HG03064 (cell line): Measurements from ENCODE around the gene ZNF668.
"Not testable (repeated sequence)": the region's sequence is repeated elsewhere in the genome, so short reads cannot be mapped to it uniquely, and the experiment has no call there.

Experiments used
- ATAC-seq: cut with Tn5 transposase; IDR thresholded peaks from one replicate; pipeline ENCODE4 v1.9.1; 2021; ENCODE audit warnings: low read depth; ENCODE audit not compliant: unreplicated experiment

ZNF668 gene

DNA sequence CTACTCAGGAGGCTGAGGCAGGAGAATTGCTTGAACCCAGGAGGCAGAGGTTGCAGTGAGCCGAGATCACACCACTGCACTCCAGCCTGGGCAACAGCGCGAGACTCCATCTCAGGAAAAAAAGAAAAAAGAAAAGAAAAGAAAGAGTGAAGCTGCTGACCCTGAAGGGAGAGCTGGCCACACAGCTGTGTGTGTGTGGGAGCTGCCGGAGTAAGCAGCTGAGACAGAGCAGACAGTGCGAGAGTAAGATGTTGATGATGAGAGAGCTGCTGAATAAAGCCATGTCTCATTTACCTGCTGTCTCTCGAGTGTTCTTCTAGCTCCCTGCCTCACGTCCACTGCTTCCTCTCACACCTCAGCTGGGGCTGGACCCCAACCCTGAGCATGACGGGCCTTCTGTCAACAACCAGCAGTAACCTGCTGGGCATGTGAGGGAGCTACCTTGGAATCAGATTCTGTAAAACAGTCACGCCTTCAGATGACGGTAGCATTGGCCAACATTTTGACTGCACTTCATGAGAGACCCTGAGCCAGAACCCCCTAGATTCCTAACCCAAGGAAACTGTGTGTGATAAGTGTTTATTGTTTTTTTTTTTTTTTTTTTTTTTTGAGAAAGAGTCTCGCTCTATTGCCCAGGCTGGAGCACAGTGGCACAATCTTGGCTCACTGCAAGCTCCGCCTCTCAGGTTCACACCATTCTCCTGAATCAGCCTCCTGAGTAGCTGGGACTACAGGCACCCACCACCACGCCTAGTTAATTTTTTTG is 27.0 kb upstream of the ZNF668 start:
- ATAC-seq, result not testable (repeated sequence)

DNA sequence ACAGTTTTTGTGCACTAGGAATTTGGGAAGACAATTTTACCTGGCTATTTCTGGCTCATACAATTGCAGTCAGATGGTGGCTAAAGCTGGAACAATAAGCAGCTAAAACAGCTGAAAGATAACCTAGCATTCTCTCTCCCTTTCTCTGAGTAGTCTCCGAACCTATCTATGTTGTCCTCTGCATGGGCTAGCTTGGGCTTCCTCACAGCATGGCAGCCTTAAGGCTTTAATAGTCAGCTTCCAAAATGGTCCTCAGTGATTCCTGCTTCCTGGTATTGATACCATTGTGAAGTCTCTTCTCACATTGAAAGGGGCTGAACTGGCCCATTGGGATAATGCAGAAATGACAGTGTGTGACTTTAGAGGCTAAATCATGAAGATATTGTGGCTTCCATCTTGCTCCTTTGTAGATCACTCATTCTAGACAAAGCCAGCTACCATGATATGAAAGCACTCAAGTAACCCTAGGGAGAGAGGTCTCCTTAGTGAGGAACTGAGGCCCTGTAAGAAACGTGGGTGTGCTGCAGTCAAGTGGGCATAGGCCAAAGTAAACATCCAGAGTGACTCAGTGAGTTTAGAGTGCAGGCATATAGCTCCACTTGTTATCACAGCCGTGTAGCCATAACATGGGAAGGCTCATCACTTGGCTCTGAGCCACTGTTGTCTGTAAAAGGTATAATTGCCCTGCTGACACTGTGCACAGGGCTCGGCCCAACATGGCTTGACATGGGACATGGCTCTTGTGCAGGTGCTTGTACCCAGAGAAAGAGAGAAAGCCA is 26.0 kb upstream of the ZNF668 start:
- ATAC-seq, result no peak

DNA sequence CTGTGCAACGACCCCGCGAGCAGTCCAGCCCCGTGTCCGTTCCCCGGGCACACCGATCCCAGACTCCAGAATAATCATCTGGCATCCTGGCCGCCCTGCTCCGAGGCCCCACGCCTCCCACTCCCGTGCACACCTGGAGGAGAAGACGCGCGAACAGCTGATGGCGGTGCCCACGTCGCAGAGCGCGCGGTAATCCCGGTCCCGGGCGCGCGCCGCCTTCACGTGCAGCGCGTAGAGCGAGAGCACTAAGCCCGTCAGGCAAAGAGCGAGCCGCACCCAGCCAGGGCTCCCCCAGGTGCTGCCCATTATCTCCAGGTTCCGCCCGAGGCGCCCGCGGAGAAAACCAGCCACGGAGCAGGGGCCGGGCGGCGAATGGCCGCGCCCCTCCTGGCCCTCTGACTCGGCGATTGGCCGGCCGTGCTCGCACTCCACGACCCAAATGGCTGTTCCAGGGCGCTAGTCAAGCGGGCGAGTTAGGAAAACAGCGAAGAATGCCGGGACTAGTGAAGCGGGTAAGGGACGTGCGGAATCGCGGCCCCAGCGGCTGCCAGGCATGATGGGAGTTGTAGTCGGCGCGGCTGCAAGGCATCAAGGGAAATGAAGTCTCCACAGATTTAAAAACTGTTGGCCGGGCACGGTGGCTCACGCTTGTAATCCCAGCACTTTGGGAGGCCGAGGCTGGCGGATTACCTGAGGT is 20.5 kb upstream of the ZNF668 start, which contains the start of gene VKORC1:
VKORC1 (minus strand) TSS at position 374 of the 697 bp plus-strand sequence; CDS start at position 306, 68 bp downstream.
- ATAC-seq, result peak; percentile 82

DNA sequence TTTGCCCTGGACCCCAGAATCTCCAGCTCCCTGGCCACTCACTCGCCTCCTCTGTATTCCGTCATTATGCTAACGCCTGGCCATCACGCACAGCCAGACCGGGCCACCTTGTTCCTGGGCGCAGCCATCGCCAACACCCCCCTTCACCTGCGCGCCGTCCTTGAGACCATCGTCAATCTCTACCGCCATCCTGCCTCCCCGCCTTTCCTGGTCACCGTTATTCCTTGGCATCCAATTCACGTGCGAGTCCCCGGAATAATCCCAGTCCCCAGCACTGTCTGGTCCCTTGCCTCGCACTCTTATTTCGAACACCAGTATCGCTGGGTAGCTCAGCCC is 20.0 kb upstream of the ZNF668 start:
- no peak for ATAC-seq

DNA sequence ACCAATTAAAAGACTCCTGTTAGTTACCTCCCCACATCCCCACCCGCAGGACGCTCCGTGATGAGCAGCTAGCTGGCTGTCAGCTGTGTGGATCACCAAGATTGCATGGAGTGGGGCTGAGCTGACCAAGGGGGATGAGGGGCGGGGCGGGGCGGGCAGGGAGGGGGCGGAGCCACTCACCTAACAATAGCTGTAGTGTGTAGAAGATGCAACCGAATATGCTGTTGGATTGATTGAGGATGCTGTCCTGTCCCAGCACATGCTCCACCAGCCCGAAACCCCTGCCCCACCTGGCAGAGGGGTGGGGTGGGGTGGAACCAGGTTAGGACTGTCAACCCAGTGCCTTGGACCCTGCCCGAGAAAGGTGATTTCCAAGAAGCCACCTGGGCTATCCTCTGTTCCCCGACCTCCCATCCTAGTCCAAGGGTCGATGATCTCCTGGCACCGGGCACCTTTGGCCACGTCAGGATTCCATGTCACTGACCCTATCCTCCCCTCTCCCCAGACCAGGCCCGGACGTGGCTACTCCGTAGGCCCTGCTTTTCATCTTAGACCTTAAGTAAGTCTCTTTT is 19.2 kb upstream of the ZNF668 start:
- no peak for ATAC-seq

DNA sequence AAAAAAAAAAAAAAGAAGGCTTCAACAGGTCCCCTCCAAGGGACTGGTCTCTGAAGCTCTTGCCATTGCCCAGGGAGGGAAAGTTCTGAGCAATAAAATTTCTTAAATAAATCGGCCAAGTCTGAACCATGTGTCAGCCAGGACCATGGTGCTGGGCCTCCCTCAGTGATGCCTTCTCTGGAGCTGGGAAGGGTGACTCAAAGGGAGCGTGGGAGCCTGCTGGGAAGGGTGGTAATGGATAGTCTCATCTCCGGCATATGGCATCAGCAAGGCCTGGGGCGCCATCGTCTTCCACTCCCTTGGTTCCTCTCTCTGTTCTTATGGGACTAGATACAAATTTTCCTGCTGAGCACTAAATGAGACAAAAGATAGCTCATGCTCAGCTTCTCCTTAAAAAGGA is 18.3 kb upstream of the ZNF668 start:
- ATAC-seq, result no peak

DNA sequence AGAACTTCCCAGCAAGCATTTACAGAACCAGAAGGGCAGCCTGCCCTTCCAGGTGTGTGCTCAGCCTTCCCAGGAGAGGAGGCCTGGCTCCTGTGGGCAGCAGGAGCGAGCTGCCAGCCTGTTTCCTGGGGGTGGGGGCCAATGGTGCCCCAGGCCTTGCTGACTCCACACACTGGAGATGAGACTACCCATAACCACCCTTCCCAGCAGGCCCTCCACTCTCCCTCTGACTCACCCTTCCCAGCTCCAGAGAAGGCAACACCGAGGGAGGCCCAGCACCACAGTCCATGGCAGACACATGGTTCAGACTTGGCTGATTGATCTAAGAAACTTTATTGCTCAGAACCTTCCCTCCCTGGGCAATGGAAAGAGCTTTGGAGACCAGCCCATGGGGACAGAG is 16.5 kb upstream of the ZNF668 start:
- no peak for ATAC-seq

DNA sequence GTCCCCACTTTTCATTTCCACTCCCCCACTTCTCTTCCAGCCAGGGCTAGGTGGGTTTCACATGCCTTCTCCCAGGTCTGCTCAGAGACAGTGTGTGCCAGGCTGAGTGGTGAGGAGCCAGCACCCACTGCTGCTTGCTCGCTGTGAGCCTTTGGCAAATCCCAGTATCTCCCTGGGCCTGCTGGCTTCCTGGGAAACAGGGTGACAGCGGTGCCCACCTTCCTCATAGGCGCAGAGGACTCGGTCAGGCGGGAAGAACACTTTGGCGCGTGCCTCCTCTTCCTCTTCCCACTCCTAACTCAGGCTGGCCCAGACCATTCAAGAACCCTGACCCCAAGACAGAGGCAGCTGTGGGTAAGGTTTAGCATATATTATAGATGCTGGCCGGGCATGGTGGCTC is 15.2 kb upstream of the ZNF668 start:
- no peak for ATAC-seq

DNA sequence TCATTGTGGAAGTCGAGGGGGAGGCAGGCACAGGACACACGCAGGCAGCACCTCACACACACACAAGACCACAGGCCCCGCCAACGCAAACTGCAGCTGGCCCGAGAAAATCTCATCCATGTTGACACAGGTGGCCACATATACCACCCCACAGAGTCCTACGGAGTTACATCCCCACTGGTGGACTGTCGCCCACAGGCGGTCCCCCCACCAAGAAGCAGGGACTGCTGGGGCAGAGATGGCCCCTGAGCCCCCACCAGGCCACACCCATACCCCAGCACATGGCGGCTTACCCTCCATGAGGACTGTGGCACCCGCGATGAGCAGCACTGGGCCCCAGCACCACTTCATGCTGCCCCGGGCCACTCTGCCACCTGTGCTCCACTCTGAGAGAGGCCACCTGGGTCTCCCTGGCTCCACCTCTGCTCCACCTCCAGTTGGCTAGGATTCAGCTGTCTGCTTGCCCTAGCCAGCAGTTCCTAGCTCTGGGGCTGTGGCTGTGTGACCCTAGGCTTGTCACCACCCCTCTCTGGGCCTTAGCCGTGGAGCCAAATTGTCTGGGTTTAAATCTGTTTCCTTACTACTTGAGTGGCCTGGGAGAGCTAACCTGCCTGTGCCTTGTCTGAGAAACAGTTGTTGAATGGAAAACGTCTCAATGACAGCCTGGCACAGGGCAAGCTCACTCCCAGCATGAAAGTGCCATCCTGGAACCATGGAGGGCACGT is 14.6 kb upstream of the ZNF668 start, which contains the start of gene PRSS53:
PRSS53 (minus strand) TSS at position 485 of the 725 bp plus-strand sequence; CDS start at position 351, 134 bp downstream.
- ATAC-seq, result no peak

DNA sequence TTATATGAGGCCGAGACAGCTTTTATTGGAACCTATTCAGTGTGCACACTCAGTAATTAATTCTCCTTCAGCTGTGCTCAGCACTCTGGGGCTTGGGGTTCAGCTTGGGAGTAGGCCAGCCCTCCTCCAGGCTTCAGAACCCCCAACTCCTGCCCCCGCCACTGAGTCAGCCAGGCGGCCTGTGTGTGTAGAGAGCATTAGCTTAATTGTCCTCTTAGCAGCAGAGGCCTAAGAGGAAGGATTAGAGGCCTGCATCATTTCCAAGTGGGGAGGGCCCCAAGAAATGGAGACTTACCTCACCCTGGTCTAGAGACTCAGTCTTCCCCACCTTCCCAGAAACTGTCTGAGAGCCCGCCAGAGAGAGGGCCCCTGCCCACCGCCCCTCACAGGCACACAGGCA is 13.9 kb upstream of the ZNF668 start:
- no peak for ATAC-seq

DNA sequence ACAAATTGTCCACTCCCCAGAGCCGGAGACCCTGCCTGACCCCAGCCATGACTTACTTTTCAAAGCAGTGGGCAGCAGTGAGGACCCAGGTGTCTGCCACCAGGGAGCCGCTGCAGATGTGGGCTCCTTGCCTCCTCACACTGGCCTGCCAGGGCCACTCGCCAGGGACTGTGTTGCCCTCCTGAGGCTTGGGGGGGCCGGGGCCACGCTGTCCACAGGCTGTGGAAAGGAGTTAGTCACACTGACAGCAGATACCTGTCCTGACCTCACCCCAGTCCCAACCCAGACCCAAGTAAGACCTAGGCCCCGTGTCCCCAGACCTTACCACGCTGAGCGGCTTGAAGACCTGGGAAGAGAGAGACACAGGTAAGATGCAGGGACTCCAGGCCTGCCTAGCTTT is 13.4 kb upstream of the ZNF668 start:
- no peak for ATAC-seq

DNA sequence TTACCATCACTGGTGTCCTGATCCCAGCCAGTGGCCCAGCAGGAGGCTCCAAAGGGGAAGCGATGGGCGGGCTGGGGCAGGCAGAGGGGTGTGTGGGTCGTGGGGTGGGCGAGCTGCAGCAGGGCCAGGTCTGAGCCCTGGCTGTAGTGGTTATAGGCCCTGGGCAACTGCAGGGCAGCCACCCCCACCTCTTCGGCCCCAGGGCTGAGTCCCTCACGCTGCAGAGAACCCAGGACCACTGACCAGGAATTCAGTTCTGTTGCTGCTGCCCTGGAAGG is 12.5 kb upstream of the ZNF668 start:
- ATAC-seq, result no peak

DNA sequence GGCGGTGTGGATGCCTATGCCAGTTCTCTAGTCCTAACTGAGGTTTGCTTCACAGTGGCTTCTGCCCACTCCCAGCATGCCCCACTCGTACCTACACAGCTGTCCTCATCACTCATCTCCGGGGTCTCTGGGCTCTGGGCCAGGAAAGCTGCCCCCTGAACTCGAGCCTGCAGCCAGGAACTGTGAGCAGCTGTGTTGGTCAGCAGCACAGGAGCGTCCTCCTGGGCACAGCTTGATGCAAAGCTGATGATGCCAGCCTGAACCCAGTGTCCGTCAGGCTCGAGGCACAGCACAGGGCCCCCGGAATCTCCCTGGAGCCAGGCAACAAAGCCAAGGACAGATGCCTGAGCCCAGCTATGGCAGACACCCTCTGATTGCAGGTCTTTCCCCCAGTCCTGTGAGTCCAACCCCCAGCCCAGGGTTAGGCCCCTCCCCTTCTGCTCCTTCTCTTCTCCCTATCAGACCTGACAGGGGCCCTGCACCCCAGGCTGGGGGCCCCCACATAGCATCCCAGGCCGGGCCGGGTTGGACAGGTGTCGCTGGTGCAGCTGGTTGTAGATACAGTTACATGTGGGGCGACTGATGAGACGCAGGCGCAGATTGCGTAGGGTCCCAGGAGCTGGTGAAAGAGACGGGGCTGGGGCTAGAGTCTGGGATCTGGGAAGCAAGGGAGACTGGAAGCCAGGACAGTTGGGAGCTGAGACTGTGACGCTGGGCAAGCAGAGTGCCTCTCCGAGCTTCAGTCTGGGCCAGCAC is 12.0 kb upstream of the ZNF668 start:
- no peak for ATAC-seq

DNA sequence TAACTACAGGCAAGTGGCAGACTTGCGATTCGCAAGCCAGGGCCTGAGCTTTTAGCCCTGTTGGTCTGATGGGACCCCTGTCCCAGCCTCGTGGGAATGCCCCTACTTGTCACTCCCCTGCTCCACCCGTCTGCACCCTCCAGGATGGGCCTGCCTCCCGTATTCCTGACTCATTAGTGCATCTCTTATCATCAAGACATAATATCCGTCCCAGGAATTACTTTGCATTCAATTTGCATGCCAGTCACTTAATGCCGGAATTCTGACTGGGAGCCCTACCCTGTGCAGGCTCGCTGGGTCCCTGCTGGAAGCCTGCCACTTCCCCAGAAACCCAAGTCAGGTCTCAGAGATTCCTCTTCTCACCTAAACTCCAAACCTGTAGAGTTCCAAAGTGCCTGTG is 11.4 kb upstream of the ZNF668 start:
- no peak for ATAC-seq

DNA sequence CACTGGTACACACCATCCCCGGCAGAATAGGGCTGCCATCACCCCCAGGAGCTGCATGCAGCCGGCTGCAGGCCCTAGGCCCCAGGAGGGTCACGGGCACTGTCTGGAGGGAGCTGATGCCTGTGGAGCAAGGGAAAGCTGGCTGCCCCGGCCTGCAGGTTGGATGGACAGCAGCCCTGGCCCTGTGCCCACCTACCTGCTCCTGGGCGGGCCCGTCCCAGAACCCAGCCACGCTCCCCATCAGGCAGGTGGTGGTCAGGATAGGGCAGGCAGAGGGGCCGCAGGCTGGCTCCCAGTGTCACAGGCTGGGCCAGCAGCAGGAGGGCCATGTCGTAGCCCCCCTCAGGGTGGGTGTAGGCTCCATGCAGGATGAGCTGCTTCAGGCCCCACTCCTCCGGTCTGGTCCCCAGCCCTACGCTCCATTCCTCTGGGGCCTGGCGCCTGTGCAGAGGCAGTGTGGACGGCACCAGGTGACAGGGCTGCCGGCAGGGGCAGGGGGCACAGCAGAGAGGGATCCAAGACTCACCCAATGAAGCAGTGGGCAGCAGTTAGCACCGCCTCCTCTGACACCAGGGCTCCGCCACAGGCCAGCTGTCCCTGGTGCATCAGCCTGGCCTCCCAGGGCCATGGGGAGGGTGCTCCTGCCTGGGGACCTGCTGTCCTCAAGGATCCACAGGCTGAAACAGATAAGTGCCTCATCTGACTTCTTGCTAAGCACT is 10.7 kb upstream of the ZNF668 start:
- no peak for ATAC-seq

DNA sequence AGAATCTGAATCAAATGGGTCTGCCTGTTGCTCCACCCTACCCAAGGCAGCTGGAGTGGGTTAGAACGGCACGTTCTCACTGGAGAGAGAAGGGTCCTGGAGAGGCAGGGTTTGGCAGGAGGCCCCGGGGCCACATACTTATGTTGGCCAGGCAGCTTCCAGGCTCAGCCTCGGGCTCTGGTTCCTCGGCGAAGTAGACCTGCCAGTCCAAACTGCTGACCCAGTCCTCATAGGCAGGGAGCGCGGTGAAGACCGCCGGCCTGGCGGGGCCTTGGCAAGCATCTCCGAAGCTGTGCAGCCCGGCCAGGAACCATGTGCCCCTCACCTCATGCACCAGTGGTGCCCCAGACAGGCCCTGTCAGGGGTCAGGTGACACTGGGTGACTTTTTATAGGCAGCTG is 9.9 kb upstream of the ZNF668 start:
- no peak for ATAC-seq

DNA sequence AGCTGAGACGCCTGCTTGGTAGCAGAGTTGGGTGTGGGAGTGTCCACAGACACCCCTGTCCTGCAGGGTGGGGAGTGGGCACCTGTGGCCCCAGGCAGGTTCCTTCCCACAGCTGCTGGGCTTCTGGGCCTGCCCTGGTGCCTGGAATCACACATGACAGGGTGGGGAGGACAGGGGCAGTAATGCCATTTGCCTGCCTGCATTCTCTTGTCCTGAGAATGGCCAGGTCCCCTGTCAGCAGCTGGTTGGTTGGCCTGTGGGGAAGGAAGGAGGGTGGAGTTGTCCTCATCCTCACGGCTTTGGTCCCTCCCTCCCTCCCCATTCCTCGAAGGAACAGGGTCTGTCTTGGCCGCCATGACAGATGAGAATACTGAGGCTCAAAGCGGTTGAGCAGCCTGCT is 9.5 kb upstream of the ZNF668 start:
- ATAC-seq, result no peak

DNA sequence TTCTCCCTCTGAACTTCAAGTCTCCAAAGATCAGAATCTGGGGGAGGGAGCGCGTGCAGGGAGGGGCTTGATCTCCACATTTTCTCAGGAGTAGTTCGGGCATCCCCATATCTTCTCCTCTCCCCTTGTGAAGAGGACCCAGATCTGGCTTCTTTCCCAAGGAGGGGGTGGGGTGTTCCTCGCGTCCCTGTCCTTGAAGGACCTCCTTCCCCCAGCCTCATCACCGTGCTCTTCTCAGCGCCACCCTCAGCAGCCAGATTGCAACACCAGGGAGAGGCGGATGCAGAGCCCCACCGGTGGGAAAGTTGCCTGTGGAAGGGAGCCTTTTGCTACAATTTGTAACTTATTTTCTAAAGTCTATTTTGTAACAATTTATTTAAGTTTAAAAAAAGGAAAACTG is 9.0 kb upstream of the ZNF668 start:
- no peak for ATAC-seq

DNA sequence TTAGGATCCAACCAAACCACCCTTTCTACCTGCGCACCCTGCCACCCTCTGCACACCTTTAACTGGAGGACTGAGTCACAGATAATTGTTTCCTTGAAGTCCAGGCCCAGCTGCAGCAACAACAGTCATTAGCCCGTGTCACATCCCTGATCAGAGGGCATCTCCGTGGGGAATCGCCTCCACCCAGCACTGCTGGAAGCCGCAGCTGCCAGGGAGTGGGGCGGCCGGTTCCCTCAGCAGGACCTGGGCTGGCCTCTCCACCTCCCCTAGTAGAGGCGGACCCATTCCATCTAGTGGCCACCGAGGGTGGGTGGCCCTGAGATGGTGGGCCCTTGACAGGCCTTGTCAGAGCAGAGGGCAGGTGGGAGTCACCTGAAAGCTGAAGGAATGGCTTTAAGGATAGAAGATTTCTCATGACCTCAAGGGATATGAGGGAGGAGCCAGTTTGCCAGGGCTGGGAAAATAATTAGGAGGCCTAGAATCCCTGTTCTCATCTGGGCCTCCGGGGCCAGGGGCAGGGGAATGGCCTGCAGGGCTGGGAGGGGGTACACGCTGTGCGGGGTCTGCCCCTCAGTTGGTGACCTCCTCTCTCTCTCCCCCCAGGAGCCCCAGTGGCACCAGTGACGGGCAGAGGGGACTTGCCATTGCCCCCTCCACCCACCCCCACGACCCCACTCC is 8.5 kb upstream of the ZNF668 start:
- ATAC-seq, result no peak
